GM19455 (cell line): ENCODE measurements around the gene PTK7.
"Not testable (repeated sequence)": the region's sequence is repeated elsewhere in the genome, so short reads cannot be mapped to it uniquely, and the experiment has no call there.

Source experiments
- ATAC-seq: cut with Tn5 transposase; IDR thresholded peaks from one replicate; pipeline ENCODE4 v1.9.1; 2021; ENCODE audit not compliant: unreplicated experiment

The PTK7 gene

DNA sequence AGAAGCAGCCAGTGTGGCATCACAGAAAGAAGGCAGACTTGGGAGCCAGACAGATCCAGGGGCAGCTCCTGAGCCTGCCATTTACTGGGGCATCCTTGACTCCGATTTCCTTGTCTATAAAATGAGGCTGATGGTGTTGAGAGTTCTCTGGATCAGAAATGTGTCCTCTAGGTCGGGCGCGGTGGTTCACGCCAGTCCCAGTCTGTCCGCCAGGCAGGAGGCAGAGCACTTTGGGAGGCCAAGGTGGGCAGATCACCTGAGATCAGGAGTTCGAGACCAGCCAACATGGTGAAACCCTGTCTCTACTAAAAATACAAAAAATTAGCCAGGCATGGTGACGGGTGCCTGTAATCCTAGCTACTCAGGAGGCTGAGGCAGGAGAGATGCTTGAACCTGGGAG is 41.4 kb downstream of the PTK7 start:
- not testable (repeated sequence) for ATAC-seq

GRCh38 chr6:43119482-43119881 is 43.4 kb downstream of the PTK7 start:
- no peak for ATAC-seq

DNA sequence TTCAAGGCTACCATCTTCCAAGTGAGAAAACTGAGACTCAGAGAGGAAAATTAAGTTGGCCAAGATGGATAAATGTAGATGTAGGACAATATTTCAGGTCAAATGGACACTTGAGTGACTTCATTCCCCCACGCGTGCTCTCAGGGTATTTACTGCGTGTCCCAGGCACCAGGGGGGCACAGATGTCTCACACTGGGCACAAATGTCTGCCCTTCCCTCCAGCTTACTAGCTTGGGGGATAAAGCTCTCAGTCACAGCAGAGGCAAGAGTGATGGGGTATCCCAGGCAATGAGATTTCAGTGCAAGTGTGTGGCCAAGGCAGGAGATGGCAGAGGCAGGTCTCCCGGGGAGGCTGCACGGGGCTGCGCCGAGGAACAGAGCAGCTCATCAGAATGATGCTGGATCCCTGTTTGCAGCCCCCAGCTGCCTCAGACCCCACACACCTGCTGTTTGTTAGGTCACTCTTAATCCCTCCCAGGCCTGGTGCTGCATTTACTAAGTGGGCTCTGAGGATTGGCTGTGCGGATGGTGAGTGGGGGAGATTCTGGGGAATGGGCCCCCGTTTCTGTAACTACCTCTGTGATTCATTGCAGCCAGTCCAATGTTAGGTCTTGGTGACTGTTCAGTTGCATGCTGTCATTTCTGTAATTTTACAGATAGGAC is 44.1 kb downstream of the PTK7 start:
- no peak for ATAC-seq

- ATAC-seq: no peak
Measured at GRCh38 chr6:43120944-43121913, 45.1 kb downstream of the PTK7 start.

- ATAC-seq: no peak
Measured at GRCh38 chr6:43122146-43122545, 46.0 kb downstream of the PTK7 start.

DNA sequence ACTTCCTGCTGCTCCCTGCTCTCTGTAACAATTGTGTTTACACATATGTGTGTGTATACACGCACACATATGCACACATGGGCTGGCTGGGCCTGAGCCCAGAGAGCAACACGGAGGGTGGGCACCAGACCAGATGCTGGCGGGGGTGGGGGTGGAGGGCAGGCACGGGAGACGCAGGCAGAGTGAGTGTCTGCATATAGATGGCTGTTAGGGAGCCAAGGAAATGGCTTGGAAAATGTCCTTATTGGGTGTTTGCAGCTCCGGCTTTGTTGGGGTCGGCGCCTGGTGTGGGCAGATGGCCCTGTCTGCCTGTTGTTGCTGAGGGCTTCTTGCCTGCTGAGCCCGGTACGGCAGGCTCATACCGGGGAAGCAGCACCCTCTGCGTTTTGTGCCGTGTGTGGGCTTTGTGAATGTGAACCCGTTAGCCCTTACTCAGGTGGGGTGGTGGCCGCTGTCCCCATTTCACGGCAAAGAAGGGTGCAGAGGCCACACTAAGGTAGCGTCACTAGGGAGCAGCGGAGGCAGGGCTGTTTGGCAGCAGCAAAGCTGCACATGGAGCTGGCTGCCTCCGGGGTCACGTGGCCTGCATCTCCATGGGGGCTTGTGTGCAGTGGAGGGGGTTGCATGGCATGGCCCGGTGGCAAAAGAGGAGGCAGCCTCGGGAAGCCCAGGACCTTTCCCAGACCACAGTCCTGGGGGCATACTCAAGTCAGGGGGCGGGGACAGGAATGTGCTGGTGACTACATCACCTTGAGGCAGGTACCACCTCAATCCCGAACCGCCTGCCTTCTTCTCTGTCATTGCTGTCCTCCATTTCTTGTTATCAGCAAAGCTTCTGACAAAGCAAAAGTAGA is 47.6 kb downstream of the PTK7 start:
- no peak for ATAC-seq

GRCh38 chr6:43124481-43124880 is 48.4 kb downstream of the PTK7 start:
- ATAC-seq: no peak

DNA sequence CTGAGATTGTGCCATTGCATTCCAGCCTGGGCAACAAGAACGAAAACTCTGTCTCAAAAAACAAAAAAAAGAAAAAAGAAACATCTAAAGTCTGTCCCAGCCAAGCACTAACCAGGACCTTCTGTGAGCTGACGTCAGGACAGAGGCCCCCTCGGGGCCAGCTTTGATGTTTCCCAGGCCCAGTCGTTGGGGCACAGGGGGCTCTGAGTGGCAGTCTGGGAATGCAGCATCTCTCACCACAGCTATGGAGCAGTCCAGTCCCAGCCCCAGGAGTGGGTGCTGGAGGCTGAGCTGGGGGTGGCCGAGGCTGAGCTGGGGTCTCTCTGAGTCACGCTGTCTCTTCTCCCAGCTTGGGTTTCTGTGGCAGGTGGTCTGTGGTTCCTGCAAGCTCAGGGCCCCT is 49.0 kb downstream of the PTK7 start:
- no peak for ATAC-seq

- ATAC-seq: no peak
Measured at GRCh38 chr6:43125555-43125954, 49.4 kb downstream of the PTK7 start.

DNA sequence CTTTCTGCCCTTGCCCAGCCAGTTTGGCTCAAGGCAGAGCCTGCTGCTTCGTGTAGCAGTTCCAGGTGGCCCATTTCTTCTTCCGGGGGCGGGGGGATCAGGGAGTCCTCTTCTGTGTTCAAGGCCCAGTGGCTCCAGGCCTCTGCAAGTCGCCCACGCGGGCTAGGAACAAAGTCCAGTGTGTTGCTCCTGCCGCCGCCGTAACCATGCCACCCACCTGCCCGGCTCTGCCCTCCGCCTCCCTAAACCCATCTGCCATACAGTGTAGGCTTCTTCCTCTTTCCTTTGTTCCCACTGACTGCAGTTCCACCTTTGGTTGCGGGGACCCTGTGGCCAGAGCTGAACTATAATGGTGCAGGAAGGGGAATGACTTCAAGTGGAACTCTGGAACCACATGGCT is 51.1 kb downstream of the PTK7 start:
- ATAC-seq: no peak

DNA sequence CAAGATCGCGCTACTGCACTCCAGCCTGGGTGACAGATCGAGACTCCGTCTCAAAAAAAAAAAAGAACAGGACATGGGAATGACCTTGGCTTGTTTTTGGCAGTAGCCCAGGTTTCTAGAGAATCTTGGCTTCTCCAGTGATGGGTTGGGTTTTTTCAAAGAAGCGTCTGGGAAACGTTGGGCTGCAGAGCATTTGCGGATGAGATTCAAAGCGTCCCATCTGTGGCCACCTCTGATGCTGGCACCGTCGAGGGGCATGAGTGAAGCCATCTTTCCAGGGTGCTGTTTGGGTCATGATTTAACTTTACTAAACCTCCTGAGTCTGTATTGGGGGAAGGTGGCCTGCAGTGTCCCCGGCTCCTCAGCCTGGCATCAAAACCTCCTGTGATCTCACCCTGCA is 51.8 kb downstream of the PTK7 start:
- no peak for ATAC-seq

- no peak for ATAC-seq
Measured at GRCh38 chr6:43128926-43129325, 52.8 kb downstream of the PTK7 start.

- no peak for ATAC-seq
Measured at GRCh38 chr6:43129434-43130194, 53.5 kb downstream of the PTK7 start.

DNA sequence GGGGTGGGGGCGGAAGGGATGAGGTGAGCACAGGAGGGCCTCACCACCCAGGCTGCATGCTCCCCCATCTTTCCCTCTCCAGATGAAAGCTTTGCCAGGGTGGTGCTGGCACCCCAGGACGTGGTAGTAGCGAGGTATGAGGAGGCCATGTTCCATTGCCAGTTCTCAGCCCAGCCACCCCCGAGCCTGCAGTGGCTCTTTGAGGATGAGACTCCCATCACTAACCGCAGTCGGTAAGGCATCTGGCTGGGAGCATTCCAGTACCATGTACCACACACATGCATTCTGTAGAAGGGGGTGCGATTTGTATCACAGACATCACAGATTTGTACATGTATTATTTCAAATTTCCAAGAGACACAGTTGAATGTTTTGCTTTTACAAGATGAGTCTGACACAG is 54.3 kb downstream of the PTK7 start:
- no peak for ATAC-seq

GRCh38 chr6:43131379-43131778 is 55.3 kb downstream of the PTK7 start:
- not testable (repeated sequence) for ATAC-seq

DNA sequence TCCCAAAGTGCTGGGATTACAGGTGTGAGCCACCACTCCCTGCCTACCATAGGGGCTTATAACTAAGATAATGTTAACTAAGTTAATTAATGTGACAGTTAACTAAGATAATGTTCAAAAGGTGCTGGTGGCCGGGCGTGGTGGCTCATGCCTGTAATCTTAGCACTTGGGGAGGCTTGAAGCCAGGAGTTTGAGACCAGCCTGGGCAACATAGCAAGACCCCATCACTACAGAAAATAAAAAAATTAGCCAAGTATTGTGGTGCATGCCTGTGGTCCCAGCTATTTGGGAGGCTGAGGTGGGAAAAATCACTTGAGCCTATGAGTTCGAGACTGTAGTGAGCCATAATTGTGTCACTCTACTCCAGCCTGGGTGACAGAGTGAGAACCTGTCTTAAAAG is 62.2 kb downstream of the PTK7 start:
- ATAC-seq: no peak

GRCh38 chr6:43139973-43140372 is 63.9 kb downstream of the PTK7 start:
- ATAC-seq: not testable (repeated sequence)

DNA sequence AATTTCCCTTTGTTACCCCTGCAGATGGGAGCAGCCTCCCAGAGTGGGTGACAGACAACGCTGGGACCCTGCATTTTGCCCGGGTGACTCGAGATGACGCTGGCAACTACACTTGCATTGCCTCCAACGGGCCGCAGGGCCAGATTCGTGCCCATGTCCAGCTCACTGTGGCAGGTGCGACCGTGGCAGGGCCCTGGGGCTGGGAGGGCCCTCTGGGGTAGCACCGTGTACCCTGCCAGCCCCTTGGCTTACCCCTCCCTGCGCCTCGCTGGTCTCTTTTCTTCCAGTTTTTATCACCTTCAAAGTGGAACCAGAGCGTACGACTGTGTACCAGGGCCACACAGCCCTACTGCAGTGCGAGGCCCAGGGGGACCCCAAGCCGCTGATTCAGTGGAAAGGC is 65.5 kb downstream of the PTK7 start:
- ATAC-seq: no peak

GRCh38 chr6:43142101-43142500 is 66.0 kb downstream of the PTK7 start:
- ATAC-seq: no peak

DNA sequence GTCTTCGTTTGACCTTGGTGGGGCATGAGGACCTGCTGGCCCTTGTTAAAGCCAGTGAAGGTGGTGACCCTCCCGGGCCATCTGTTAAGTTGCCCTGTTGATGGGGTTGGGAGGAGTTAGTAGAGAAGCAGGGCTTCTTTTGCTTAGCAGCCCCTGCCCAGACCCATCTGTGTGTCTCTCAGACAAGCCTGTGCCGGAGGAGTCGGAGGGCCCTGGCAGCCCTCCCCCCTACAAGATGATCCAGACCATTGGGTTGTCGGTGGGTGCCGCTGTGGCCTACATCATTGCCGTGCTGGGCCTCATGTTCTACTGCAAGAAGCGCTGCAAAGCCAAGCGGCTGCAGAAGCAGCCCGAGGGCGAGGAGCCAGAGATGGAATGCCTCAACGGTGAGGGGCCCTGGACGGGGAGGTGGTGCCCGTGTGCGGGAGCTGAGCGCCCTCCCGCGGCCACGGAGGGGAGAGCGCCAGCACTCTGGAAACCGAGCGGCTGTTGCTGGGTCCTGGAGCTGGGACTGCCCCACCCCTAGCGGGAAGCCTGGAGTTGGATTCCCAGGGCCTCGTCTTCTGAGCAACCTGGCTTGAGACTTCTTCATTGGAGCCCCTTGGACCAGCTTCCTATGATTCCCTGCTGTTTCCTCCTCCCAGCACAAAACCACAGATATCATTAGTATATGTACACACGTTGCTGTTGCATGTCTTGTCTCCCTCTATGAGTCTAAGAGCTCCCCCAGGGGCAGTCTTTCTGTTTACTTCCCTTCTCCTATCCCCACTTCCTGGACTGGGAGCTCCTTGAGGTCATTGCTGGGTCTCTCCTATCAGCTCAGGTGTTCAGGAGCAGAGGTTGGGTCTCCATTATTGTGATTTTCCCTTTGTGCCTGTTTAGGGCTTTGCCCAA is 67.4 kb downstream of the PTK7 start:
- no peak for ATAC-seq
